ENCODE measurements around the gene FKRP.

Gene FKRP, protein sequence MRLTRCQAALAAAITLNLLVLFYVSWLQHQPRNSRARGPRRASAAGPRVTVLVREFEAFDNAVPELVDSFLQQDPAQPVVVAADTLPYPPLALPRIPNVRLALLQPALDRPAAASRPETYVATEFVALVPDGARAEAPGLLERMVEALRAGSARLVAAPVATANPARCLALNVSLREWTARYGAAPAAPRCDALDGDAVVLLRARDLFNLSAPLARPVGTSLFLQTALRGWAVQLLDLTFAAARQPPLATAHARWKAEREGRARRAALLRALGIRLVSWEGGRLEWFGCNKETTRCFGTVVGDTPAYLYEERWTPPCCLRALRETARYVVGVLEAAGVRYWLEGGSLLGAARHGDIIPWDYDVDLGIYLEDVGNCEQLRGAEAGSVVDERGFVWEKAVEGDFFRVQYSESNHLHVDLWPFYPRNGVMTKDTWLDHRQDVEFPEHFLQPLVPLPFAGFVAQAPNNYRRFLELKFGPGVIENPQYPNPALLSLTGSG

DNA sequence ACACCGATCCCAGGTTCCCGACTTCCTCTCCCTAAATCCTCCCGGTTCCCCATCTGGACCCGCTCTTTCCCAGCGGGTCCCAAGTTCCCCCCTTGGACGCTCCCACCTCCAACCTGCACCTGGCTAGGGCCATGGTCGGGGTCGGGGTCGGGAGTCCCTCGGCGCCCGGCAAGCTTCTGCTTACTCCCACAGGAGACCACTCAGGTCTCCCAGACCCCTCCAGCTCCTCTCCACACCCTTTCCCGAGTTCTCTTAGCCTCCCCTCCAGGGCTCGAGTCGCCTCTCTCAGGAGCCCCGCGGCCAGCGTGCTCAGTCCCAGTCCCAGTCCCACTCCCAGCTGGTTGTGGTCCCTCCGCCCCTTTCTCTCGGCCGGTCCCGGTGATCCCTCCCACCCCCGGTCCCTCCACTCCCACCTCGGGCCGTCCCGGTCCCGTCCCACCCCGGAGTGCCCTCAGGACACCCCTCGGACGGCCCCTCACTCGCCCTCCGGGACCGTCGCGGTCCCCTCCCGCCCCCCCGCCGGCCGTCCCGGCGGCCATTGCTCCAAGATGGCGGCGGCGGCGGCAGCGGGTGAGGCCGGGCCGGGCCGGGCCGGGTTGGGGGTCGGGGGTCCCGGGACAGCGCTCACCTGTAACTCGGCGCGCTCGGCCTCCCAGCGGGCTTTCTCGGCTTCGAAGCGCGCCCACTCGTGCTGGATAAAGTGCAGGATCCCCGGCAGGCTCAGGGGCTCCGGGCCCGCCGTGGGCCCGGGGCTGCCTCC is at the start of gene FKRP:
Gene FKRP, plus strand, starts transcription at position 537 of the 760 bp plus-strand sequence. CDS start 9,394 bp downstream, outside the sequence.
- Histone ChIP-seq H3K4me2 (ENCODE audit: low read length) (peak within 1 kb of the TSS; percentile 96), H3K36me3 (ENCODE audit: control insufficient read depth, insufficient read depth, low read length) (no peaks in the 10 kb centered on the region), H3K4me3 (ENCODE audit: low read depth, low read length) (peak within 1 kb of the TSS; percentile 80), H3K79me2 (peaks cover 27% of the 10 kb centered on the region), H2AFZ (peak within 1 kb of the TSS; percentile 88), H3K27me3 (ENCODE audit: control insufficient read depth, insufficient read depth, low read length) (no peaks in the 10 kb centered on the region), H3K4me1 (no peaks in the 10 kb centered on the region), H3K9ac (peak within 1 kb of the TSS; percentile 42), H3K9me3 (ENCODE audit: control insufficient read depth, low read length) (no peaks in the 10 kb centered on the region), H3K27ac (no peak within 1 kb of the TSS)
- TF ChIP-seq, protein P1, sequence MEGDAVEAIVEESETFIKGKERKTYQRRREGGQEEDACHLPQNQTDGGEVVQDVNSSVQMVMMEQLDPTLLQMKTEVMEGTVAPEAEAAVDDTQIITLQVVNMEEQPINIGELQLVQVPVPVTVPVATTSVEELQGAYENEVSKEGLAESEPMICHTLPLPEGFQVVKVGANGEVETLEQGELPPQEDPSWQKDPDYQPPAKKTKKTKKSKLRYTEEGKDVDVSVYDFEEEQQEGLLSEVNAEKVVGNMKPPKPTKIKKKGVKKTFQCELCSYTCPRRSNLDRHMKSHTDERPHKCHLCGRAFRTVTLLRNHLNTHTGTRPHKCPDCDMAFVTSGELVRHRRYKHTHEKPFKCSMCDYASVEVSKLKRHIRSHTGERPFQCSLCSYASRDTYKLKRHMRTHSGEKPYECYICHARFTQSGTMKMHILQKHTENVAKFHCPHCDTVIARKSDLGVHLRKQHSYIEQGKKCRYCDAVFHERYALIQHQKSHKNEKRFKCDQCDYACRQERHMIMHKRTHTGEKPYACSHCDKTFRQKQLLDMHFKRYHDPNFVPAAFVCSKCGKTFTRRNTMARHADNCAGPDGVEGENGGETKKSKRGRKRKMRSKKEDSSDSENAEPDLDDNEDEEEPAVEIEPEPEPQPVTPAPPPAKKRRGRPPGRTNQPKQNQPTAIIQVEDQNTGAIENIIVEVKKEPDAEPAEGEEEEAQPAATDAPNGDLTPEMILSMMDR (IDR thresholded peaks at IDR 0.05): no peak

DNA sequence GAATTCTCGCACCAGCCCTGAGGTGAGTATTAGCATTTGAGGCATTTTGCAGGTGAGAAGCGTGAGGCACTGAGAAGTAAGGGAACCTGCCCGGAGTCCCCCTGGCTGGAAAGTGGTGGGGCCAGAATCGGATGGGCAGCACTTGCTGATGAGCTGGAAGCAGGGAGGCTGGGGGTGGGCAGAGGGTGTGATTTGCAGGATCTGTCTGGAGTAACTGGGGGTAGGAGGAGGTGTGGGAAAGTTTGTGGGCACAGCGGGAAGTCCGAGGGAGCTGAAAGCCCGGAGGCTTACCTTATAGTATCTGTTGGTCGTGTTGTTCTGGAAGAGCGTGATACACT is 49.0 kb upstream of the FKRP start:
- no peaks in the 10 kb centered on the region for H3K9me3 ChIP-seq (ENCODE audit: control insufficient read depth, low read length)
- no peaks in the 10 kb centered on the region for H3K4me1 ChIP-seq
- no peak overlapping the region for H3K4me2 ChIP-seq (ENCODE audit: low read length)
- no peaks in the 10 kb centered on the region for H3K27me3 ChIP-seq (ENCODE audit: control insufficient read depth, insufficient read depth, low read length)
- peaks cover 2% of the 10 kb centered on the region for H3K79me2 ChIP-seq
- no peak overlapping the region for H3K27ac ChIP-seq
- no peak overlapping the region for H3K9ac ChIP-seq
- TF ChIP-seq, protein P1 (IDR thresholded peaks at IDR 0.05): no peak
- H2AFZ ChIP-seq: no peak overlapping the region
- H3K4me3 ChIP-seq (ENCODE audit: low read depth, low read length): no peak overlapping the region
- H3K36me3 ChIP-seq (ENCODE audit: control insufficient read depth, insufficient read depth, low read length): no peaks in the 10 kb centered on the region

DNA sequence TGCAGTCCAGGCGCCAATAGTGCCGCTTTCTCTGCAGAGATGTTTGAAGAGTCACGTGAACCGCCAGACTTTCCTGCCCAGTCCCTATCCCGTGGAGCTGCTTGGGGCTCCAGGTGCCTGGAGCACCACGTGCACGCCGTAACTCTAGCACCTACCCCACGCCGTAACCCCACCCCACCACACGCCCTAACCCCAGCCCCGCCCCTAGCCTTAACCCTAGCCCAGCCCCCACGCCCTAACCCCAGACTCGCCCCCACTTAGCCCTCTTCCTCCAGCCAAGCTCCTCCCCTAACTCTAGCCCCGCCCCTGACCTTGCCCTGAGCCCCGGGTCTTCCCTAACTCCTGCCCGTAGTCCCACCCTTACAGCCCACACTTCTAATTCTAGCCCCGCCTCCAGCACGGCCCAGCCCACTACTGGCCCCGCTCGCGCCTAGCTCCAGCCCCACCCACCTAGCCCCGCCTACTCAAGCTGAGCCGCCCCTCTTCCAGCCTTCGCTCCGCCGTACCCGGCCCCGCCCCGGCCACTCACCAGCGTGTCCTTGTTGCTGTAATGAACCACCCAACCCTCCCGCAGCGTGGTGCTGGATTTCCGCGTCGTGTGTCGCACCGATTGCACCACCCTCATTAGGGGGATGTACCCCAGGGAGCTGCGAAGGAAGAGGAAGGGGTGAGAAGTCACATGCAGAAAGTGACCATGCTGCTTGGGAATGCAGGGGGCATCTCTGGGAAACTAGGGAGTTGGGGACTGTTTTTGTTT is 48.5 kb upstream of the FKRP start:
- Histone ChIP-seq H3K9me3 (ENCODE audit: control insufficient read depth, low read length) (no peaks in the 10 kb centered on the region), H3K36me3 (ENCODE audit: control insufficient read depth, insufficient read depth, low read length) (no peaks in the 10 kb centered on the region)

DNA sequence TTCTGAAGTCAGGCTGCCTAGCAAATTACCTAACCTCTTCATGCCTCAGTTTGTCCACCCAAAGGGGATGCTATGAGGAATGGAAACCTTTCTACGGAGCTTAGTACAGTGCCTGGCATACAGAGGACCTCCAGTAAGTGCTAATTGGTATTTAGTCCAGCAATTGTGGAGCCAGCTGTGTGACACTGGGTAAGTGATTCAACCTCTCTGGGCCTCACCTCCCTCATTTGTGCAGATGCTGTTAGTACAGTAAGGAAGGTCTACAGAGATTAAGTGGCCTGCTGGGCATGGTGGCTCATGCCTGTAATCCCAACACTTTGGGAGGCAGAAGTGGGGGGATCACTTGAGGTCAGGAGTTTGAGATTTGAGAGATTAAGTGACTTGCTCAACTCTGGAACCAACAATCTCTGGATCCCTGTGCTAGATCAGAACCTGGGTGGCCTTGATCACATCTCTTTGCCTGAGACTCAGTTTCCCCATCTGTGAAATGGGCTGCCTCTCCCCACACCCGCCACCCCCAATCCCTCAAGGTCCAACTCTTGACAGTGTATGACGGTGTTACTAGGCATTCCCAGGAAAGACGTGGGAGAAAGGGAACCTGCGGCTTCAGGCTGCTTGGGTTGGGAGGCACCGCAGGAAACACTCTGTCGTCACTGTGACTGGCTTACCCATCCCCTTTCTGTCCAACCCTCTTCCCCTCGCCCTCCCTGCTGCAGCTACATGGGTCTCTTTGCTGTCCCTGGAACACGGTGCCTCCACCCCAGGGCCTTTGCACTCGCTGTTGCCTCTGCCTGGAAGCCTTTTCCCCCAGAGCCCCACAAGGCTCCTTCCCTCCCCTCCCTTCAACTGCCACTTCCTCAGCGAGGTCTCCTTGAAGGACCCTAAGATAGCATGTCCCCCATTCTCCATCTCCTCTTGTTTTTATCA is 47.2 kb upstream of the FKRP start:
- TF ChIP-seq, protein P1 (IDR thresholded peaks at IDR 0.05): no peak
- Histone ChIP-seq H3K79me2 (peaks cover 2% of the 10 kb centered on the region), H3K9ac (no peak overlapping the region), H3K4me1 (no peaks in the 10 kb centered on the region), H3K4me2 (ENCODE audit: low read length) (no peak overlapping the region), H3K9me3 (ENCODE audit: control insufficient read depth, low read length) (no peaks in the 10 kb centered on the region), H2AFZ (no peak overlapping the region), H3K27ac (no peak overlapping the region), H3K36me3 (ENCODE audit: control insufficient read depth, insufficient read depth, low read length) (no peaks in the 10 kb centered on the region), H3K4me3 (ENCODE audit: low read depth, low read length) (no peak overlapping the region), H3K27me3 (ENCODE audit: control insufficient read depth, insufficient read depth, low read length) (no peaks in the 10 kb centered on the region)

More for the DNA sequence above, 48.5 kb upstream of the FKRP start:
- TF ChIP-seq, protein P1 (IDR thresholded peaks at IDR 0.05): no peak
- no peak overlapping the region for H3K9ac ChIP-seq
- H3K4me1 ChIP-seq: no peaks in the 10 kb centered on the region
- no peak overlapping the region for H2AFZ ChIP-seq
- H3K4me3 ChIP-seq (ENCODE audit: low read depth, low read length): no peak overlapping the region
- H3K27me3 ChIP-seq (ENCODE audit: control insufficient read depth, insufficient read depth, low read length): no peaks in the 10 kb centered on the region
- H3K27ac ChIP-seq: no peak overlapping the region
- no peak overlapping the region for H3K4me2 ChIP-seq (ENCODE audit: low read length)
- peaks cover 2% of the 10 kb centered on the region for H3K79me2 ChIP-seq
